ENCODE data around the gene QRFPR. TPM values are rescaled to one million over a fixed set of nuclear protein-coding genes. Genes with fewer than 3 reads are reported as not detected.
A peak's percentile ranks its signal among the peaks of the same experiment; 100 is the strongest.
"Not testable (repeated sequence)": the region's sequence is repeated elsewhere in the genome, so short reads cannot be mapped to it uniquely, and the experiment has no call there.

Gene QRFPR
- total RNA-seq = not detected
- under 1 TPM in 1 of 3 donors, not detected in 2; 0.18 TPM for polyA plus RNA-seq
- long read RNA-seq, donor 1 = 0 reads
- long read RNA-seq, donor 2, partial matches to known transcripts = 0 of 1 reads
- long read RNA-seq, donor 2, other reads (novel, unspliced or antisense) = 0 of 1 reads
- long read RNA-seq, donor 3 = 0 reads
- long read RNA-seq, donor 4 = 0 reads
- long read RNA-seq, donor 5 = 0 reads
- long read RNA-seq, donor 6, partial matches to known transcripts = 0 of 1 reads
- long read RNA-seq, donor 6, other reads (novel, unspliced or antisense) = 0 of 1 reads
- long read RNA-seq, donor 7 = 0 reads
- long read RNA-seq, donor 8 = 0 reads
- long read RNA-seq, donor 9 = 0 reads
- long read RNA-seq, donor 10 = 0 reads

GRCh38 chr4:121380776-121381462, at the start of gene QRFPR:
QRFPR (minus strand) TSS chr4:121381018; CDS start chr4:121380647, 371 bp downstream.
- intact Hi-C loops (cut with DNase I; ENCODE audit: low total_unique reads) = no loop called here
- H3K27me3 ChIP-seq = peaks cover 0 to 58% (median 18%) of the 10 kb centered on the region in 3 donors

DNA sequence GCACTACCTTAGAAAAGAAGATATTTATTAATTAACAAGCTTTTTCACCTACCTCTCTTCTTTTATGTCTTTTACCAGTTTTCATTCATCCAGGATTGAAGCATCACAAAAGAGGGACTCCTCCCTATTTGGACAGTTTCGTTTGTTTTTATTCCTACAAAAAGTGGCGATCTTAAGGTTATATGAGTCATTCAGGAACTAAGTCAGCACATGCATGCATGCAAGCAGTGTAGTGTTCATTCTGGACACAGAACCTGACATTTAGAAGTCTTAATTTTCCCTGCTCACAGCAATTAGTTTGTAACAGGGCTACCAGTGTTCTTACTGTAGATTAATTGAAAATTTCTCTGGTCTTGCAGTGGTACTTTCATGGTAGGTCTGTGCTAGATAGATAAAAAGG, 47.9 kb upstream of the QRFPR start:
- intact Hi-C loops (cut with DNase I; ENCODE audit: low total_unique reads) = no loop called here
- no peaks in the 10 kb centered on the region for H3K4me1 ChIP-seq
- 27 to 39% (median 37%) methylated on average over 2 of the region's 2 CpGs for WGBS, 5 donors

More at GRCh38 chr4:121380776-121381462, at the start of gene QRFPR:
- no peak within 1 kb of the TSS for H3K27ac ChIP-seq
- no peaks in the 10 kb centered on the region for H3K9me3 ChIP-seq
- H3K4me1 ChIP-seq = peaks cover 8 to 15% (median 9%) of the 10 kb centered on the region in 4 donors
- peak in 1 of 2 donors; percentile 33 for DNase-seq
- H3K36me3 ChIP-seq = no peaks in the 10 kb centered on the region
- TF ChIP-seq CTCF (IDR thresholded peaks at IDR 0.05) (no peak), POLR2A (IDR thresholded peaks at IDR 0.05) (no peak)
- H3K4me3 ChIP-seq = peak within 1 kb of the TSS; percentile 17 to 39 (median 30)
- 10 to 22% (median 12%) methylated on average over 14 to 35 of the region's 35 CpGs for WGBS, 5 donors

GRCh38 chr4:121421594-121421993, 40.8 kb upstream of the QRFPR start:
- WGBS, 5 donors = 46 to 67% (median 56%) methylated on average over 4 of the region's 4 CpGs
- TF ChIP-seq POLR2AphosphoS5 (IDR thresholded peaks at IDR 0.05) = no peak
- TF ChIP-seq CTCF (IDR thresholded peaks at IDR 0.05) = no peak
- no peak for TF ChIP-seq POLR2A (IDR thresholded peaks at IDR 0.05)
- TF ChIP-seq EP300 (IDR thresholded peaks at IDR 0.05) = no peak
- intact Hi-C loops (cut with DNase I; ENCODE audit: low total_unique reads) = no loop called here

More for the DNA sequence above, 47.9 kb upstream of the QRFPR start:
- Histone ChIP-seq H3K9me3 (peaks cover 0 to 6% (median 2%) of the 10 kb centered on the region in 4 donors), H3K4me3 (no peak overlapping the region), H3K27ac (no peak overlapping the region), H3K36me3 (no peaks in the 10 kb centered on the region), H3K27me3 (no peaks in the 10 kb centered on the region)
- TF ChIP-seq CTCF (IDR thresholded peaks at IDR 0.05) = no peak
- TF ChIP-seq POLR2A (IDR thresholded peaks at IDR 0.05) = no peak
- no peak for TF ChIP-seq EP300 (IDR thresholded peaks at IDR 0.05)
- no peak for TF ChIP-seq POLR2AphosphoS5 (IDR thresholded peaks at IDR 0.05)
- DNase-seq = no peak

GRCh38 chr4:121411151-121411744, 30.4 kb upstream of the QRFPR start:
- no peaks in the 10 kb centered on the region for H3K36me3 ChIP-seq
- H3K9me3 ChIP-seq = peaks cover 0 to 8% (median 7%) of the 10 kb centered on the region in 4 donors
- H3K27ac ChIP-seq = no peak overlapping the region
- TF ChIP-seq CTCF (IDR thresholded peaks at IDR 0.05) = no peak
- no peak for TF ChIP-seq POLR2AphosphoS5 (IDR thresholded peaks at IDR 0.05)
- no peak for TF ChIP-seq EP300 (IDR thresholded peaks at IDR 0.05)
- TF ChIP-seq POLR2A (IDR thresholded peaks at IDR 0.05) = no peak
- no peak overlapping the region for H3K4me3 ChIP-seq
- intact Hi-C loops (cut with DNase I; ENCODE audit: low total_unique reads) = no loop called here
- H3K27me3 ChIP-seq = no peaks in the 10 kb centered on the region
- WGBS, 5 donors = 24 to 40% (median 38%) methylated on average over 1 to 2 of the region's 2 CpGs
- no peak for DNase-seq
- H3K4me1 ChIP-seq = no peaks in the 10 kb centered on the region

More at GRCh38 chr4:121421594-121421993, 40.8 kb upstream of the QRFPR start:
- Histone ChIP-seq H3K36me3 (no peaks in the 10 kb centered on the region), H3K4me3 (no peak overlapping the region), H3K4me1 (no peaks in the 10 kb centered on the region), H3K27ac (no peak overlapping the region), H3K9me3 (no peaks in the 10 kb centered on the region), H3K27me3 (no peaks in the 10 kb centered on the region)
- no peak for DNase-seq

DNA sequence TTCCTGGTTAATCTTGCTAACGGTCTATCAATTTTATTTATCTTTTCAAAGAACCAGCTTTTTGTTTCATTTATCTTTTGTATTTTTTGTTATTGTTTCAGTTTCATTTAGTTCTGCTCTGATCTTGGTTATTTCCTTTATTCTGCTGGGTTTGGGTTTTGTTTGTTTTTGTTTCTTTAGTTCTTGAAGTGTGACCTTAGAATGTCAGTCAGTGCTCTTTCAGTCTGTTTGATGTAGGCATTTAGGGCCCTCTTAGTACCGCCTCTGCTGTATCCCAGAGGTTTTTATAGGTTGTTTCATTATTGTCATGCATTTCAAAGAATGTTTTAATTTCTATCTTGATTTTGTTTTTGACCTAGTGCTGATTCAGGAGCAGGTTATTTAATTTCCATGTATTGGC, 27.7 kb upstream of the QRFPR start:
- H3K4me3 ChIP-seq; H3K27me3 ChIP-seq; H3K4me1 ChIP-seq; DNase-seq; H3K36me3 ChIP-seq; H3K27ac ChIP-seq; H3K9me3 ChIP-seq; intact Hi-C loops (cut with DNase I; ENCODE audit: low total_unique reads): not testable (repeated sequence)
- WGBS, 5 donors = 32 to 45% (median 38%) methylated on average over 2 of the region's 2 CpGs

Measured in stomach (tissue), 19 donors.